B cell (primary cell): ENCODE data around the gene ZNF22. TPM values are rescaled to one million over a fixed set of nuclear protein-coding genes. Genes with fewer than 3 reads are reported as not detected.

Source experiments
- ATAC-seq: fragments of 200-7000 bp; cut with Tn5 transposase; one replicate; pipeline ENCODE4 v1.10.0; 2021; ENCODE audit warnings: low read depth, mild to moderate bottlenecking, moderate number of reproducible peaks, moderate library complexity
- CTCF ChIA-PET: fragments of 350-600 bp; sonication (Branson Sonifier 250); formaldehyde crosslinking; loops from one replicate; lab custom pipeline; 2021; ENCODE audit warnings: antibody characterized with exemption, inconsistent platforms; lab: Charles Lee
- POLR2A ChIA-PET: fragments of 350-600 bp; sonication (Branson Sonifier 250); formaldehyde crosslinking; loops from one replicate; lab custom pipeline; 2021; ENCODE audit warnings: antibody characterized with exemption; lab: Charles Lee
- DNase-seq: peaks from one replicate; pipeline ENCODE4 v3.0.0; 2013
- H2AFZ ChIP-seq: 2 replicates; pipeline ENCODE4 v1.6.1; 2012; ENCODE audit warnings: mild to moderate bottlenecking, low read depth, low read length; ENCODE audit not compliant: insufficient read depth, poor library complexity, severe bottlenecking
- H3K27ac ChIP-seq, 2 donors: 1 replicate in 1 of 2; 2 replicates in 1 of 2; pipeline ENCODE4 v1.5.1; 2012 to 2013; ENCODE audit warnings: low read length in 2 of 2, mild to moderate bottlenecking in 2 of 2, moderate library complexity in 1 of 2
- H3K27me3 ChIP-seq, 4 experiments: fragments of 200-600 bp in 1 of 4; sonication (generic) in 1 of 4; replicated peaks in 1 of 4; 1 replicate in 2 of 4; 2 replicates in 2 of 4; pipeline versions ENCODE4 v1.6.1 to v1.7.0; 2013 to 2016; ENCODE audit warnings: low read length in 3 of 4, mild to moderate bottlenecking in 2 of 4, mixed read lengths in 1 of 4, moderate library complexity in 1 of 4; ENCODE audit not compliant: insufficient read depth in 4 of 4, control insufficient read depth in 3 of 4; ENCODE audit errors: control extremely low read depth in 1 of 4
- H3K36me3 ChIP-seq, 2 experiments: replicated peaks in 1 of 2; 1 replicate in 1 of 2; 2 replicates in 1 of 2; pipeline versions ENCODE4 v1.6.1 to v1.7.1; 2013; ENCODE audit warnings: low read length in 1 of 2; ENCODE audit not compliant: insufficient read depth in 2 of 2, control insufficient read depth in 1 of 2; ENCODE audit errors: control extremely low read depth in 1 of 2, extremely low read depth in 1 of 2
- H3K4me1 ChIP-seq, 2 donors: fragments of 200-600 bp in 1 of 2; sonication (generic) in 1 of 2; 1 replicate in 1 of 2; 2 replicates in 1 of 2; pipeline versions ENCODE4 v1.5.1 to v1.6.1; 2013 to 2017; ENCODE audit warnings: low read length in 2 of 2; ENCODE audit not compliant: control insufficient read depth in 2 of 2, insufficient read depth in 2 of 2
- H3K4me2 ChIP-seq: replicated peaks from 2 replicates; pipeline ENCODE3; 2012; ENCODE audit warnings: mild to moderate bottlenecking, low read depth, low read length; ENCODE audit not compliant: poor library complexity, severe bottlenecking
- H3K4me3 ChIP-seq, 5 experiments: fragments of 200-600 bp in 1 of 5; sonication (generic) in 1 of 5; 1 replicate in 3 of 5; 2 replicates in 2 of 5; pipeline versions ENCODE4 v1.5.1 to v1.7.0; 2011 to 2016; ENCODE audit warnings: low read length in 4 of 5, mild to moderate bottlenecking in 4 of 5, low read depth in 2 of 5, control low read depth in 1 of 5, moderate library complexity in 1 of 5; ENCODE audit not compliant: insufficient read depth in 1 of 5; ENCODE audit errors: control extremely low read depth in 1 of 5, extremely low read depth in 1 of 5
- H3K79me2 ChIP-seq: fragments of 200-600 bp; sonication (generic); one replicate; pipeline ENCODE4 v1.6.0; 2016; ENCODE audit warnings: low read length; ENCODE audit not compliant: control insufficient read depth, insufficient read depth
- H3K9ac ChIP-seq: fragments of 200-600 bp; sonication (generic); 2 replicates; pipeline ENCODE4 v1.6.1; 2017; ENCODE audit warnings: mild to moderate bottlenecking, low read length, moderate library complexity
- H3K9me3 ChIP-seq, 3 donors: one replicate each; pipeline versions ENCODE4 v1.6.1 to v1.7.1; 2013; ENCODE audit warnings: low read length in 2 of 3; ENCODE audit not compliant: control insufficient read depth in 2 of 3, insufficient read depth in 1 of 3; ENCODE audit errors: control extremely low read depth in 1 of 3
- H4K20me1 ChIP-seq: 2 replicates; pipeline ENCODE4 v1.6.0; 2012; ENCODE audit warnings: mild to moderate bottlenecking, low read length; ENCODE audit not compliant: insufficient read depth, control insufficient read depth, poor library complexity, severe bottlenecking
- H3K27ac Mint-ChIP-seq: one replicate; pipeline ENCODE4 v1.8.0; 2021; ENCODE audit warnings: mixed read lengths
- H3K27me3 Mint-ChIP-seq: one replicate; pipeline ENCODE4 v1.8.0; 2021; ENCODE audit warnings: mixed read lengths
- H3K4me1 Mint-ChIP-seq: one replicate; pipeline ENCODE4 v1.8.0; 2021; ENCODE audit warnings: mixed read lengths
- H3K4me3 Mint-ChIP-seq: one replicate; pipeline ENCODE4 v1.8.0; 2021; ENCODE audit warnings: mixed read lengths
- H3K9me3 Mint-ChIP-seq: one replicate; pipeline ENCODE4 v1.8.0; 2022; ENCODE audit warnings: mixed read lengths; ENCODE audit not compliant: insufficient read depth
- CTCF ChIP-seq: fragments of 200-600 bp; IDR thresholded peaks from one replicate; pipeline ENCODE4 v1.8.0; 2022; ENCODE audit warnings: antibody characterized with exemption, mild to moderate bottlenecking
- EZH2 ChIP-seq: IDR thresholded peaks from 2 replicates; pipeline ENCODE4 v1.6.1; 2012; ENCODE audit warnings: borderline replicate concordance, low read depth, mild to moderate bottlenecking, moderate library complexity, low read length; ENCODE audit not compliant: insufficient read depth, poor library complexity, severe bottlenecking
- WGBS: methylation state at CpG from one replicate; pipeline ENCODE4 v1.1.5; 2013; ENCODE audit warnings: missing lambda C conversion rate; ENCODE audit not compliant: insufficient coverage; 5-methylcytosine and 5-hydroxymethylcytosine counted together
- intact Hi-C: fragments of 100-400 bp; cut with micrococcal nuclease; formaldehyde crosslinking; loops from one replicate; pipeline ENCODE4 v1.10.0; 2022
- polyA plus RNA-seq: library from polyadenylated mRNA; depleted of rRNA; stranded (reverse); fragments of >200 nt; gene quantifications from 2 replicates; pipeline ENCODE4 v1.2.3, GENCODE V29; 2012
- total RNA-seq, 2 donors: library from RNA; stranded (reverse); fragments of 120-200 nt in 1 of 2; gene quantifications; 1 replicate in 1 of 2; 2 replicates in 1 of 2; pipeline versions ENCODE4 v1.2.3 to v1.2.4, GENCODE V29; 2013 to 2022

Gene ZNF22
- total and polyA plus RNA-seq, 2 donors (not counting 1 experiment from before 2014, with no cell fraction given): 7.7 to 31.4 TPM

GRCh38 chr10:44956717-44957706 lies 43.7 kb upstream of the ZNF22 start:
- Histone ChIP-seq H4K20me1 (no peaks in the 10 kb centered on the region), H3K4me2 (no peak overlapping the region), H3K36me3 (peaks cover 0 to 1% of the 10 kb centered on the region in 2 experiments), H3K9me3 (no peaks in the 10 kb centered on the region), H3K9ac (no peak overlapping the region), H2AFZ (no peak overlapping the region), H3K79me2 (peaks cover 23% of the 10 kb centered on the region), H3K27me3 (peaks cover 0 to 2% (median 0%) of the 10 kb centered on the region in 4 experiments), H3K4me3 (no peak overlapping the region), H3K4me1 (peaks cover 16 to 28% of the 10 kb centered on the region in 2 donors), H3K27ac (no peak overlapping the region)
- Mint-ChIP-seq H3K27me3 (no peaks in the 10 kb centered on the region), H3K4me1 (peaks cover 26% of the 10 kb centered on the region), H3K4me3 (no peak overlapping the region), H3K9me3 (no peaks in the 10 kb centered on the region), H3K27ac (no peak overlapping the region)
- ATAC-seq: no peak
- TF ChIP-seq EZH2 (no peak), CTCF (no peak)
- DNase-seq: no peak
- intact Hi-C loops: no loop called here
- CTCF ChIA-PET: no interaction called here
- WGBS: 96% methylated on average over 2 of the region's 4 CpGs
- POLR2A ChIA-PET: no interaction called here
